Mesenchymal stem cell (in vitro differentiated cells and primary cell): ENCODE measurements around the gene AUTS2.

Experiments used
- DNase-seq: peaks from one replicate; pipeline ENCODE4 v3.0.0-alpha.2; 2013
- H2AFZ ChIP-seq: one replicate; pipeline ENCODE4 v1.6.1; 2013; ENCODE audit warnings: low read depth, mild to moderate bottlenecking, control low read depth, inconsistent platforms, low read length, moderate library complexity
- H2AK5ac ChIP-seq: 2 replicates; pipeline ENCODE4 v1.6.1; 2013; ENCODE audit warnings: low read length, moderate library complexity, mild to moderate bottlenecking, inconsistent platforms; ENCODE audit not compliant: severe bottlenecking
- H2BK120ac ChIP-seq: one replicate; pipeline ENCODE4 v1.6.1; 2013; ENCODE audit warnings: low read depth, mild to moderate bottlenecking, inconsistent platforms, low read length, moderate library complexity
- H2BK12ac ChIP-seq, 2 experiments: one replicate each; pipeline ENCODE4 v1.6.1; 2013; ENCODE audit warnings: inconsistent platforms in 2 of 2, low read length in 2 of 2, mild to moderate bottlenecking in 2 of 2, moderate library complexity in 2 of 2, control low read depth in 1 of 2
- H2BK15ac ChIP-seq: one replicate; pipeline ENCODE4 v1.6.1; 2013; ENCODE audit warnings: mild to moderate bottlenecking, low read depth, inconsistent platforms; ENCODE audit not compliant: poor library complexity, severe bottlenecking
- H2BK5ac ChIP-seq: 2 replicates; pipeline ENCODE4 v1.6.1; 2013; ENCODE audit warnings: low read depth, mild to moderate bottlenecking, low read length, control low read depth, inconsistent platforms; ENCODE audit not compliant: poor library complexity, severe bottlenecking
- H3K14ac ChIP-seq, 2 experiments: one replicate each; pipeline ENCODE4 v1.6.1; 2013; ENCODE audit warnings: inconsistent platforms in 2 of 2, low read length in 2 of 2, control low read depth in 1 of 2, mild to moderate bottlenecking in 1 of 2, moderate library complexity in 1 of 2
- H3K18ac ChIP-seq, 2 experiments: one replicate each; pipeline ENCODE4 v1.6.1; 2013; ENCODE audit warnings: inconsistent platforms in 2 of 2, low read length in 2 of 2, control low read depth in 1 of 2, low read depth in 1 of 2, mild to moderate bottlenecking in 1 of 2
- H3K23ac ChIP-seq, 2 experiments: one replicate each; pipeline ENCODE4 v1.6.1; 2013; ENCODE audit warnings: inconsistent platforms in 2 of 2, low read length in 2 of 2, mild to moderate bottlenecking in 2 of 2, moderate library complexity in 2 of 2, control low read depth in 1 of 2
- H3K27ac ChIP-seq: 2 replicates; pipeline ENCODE4 v1.5.1; 2013; ENCODE audit warnings: mild to moderate bottlenecking, moderate library complexity, low read length, control low read depth, inconsistent platforms; ENCODE audit not compliant: poor library complexity, severe bottlenecking
- H3K27me3 ChIP-seq, 2 experiments: 2 replicates each; pipeline versions ENCODE4 v1.6.1 to v1.7.0; 2013; ENCODE audit warnings: low read length in 2 of 2, mild to moderate bottlenecking in 2 of 2, moderate library complexity in 2 of 2, control low read depth in 1 of 2, inconsistent platforms in 1 of 2; ENCODE audit not compliant: control insufficient read depth in 1 of 2, insufficient read depth in 1 of 2
- H3K36me3 ChIP-seq, 2 experiments: 2 replicates each; pipeline versions ENCODE4 v1.6.1 to v1.7.0; 2013; ENCODE audit warnings: low read length in 2 of 2, control low read depth in 1 of 2, inconsistent platforms in 1 of 2, low read depth in 1 of 2, mild to moderate bottlenecking in 1 of 2; ENCODE audit not compliant: insufficient read depth in 2 of 2, control insufficient read depth in 1 of 2
- H3K4ac ChIP-seq, 2 experiments: one replicate each; pipeline ENCODE4 v1.6.1; 2013; ENCODE audit warnings: inconsistent platforms in 2 of 2, low read length in 2 of 2, mild to moderate bottlenecking in 2 of 2, moderate library complexity in 2 of 2, control low read depth in 1 of 2, low read depth in 1 of 2
- H3K4me1 ChIP-seq: 2 replicates; pipeline ENCODE4 v1.6.1; 2013; ENCODE audit warnings: low read depth, low read length, control low read depth; ENCODE audit not compliant: control insufficient read depth, insufficient read depth
- H3K4me2 ChIP-seq: 2 replicates; pipeline ENCODE4 v1.6.1; 2013; ENCODE audit warnings: low read length, mild to moderate bottlenecking, inconsistent platforms; ENCODE audit not compliant: poor library complexity, severe bottlenecking
- H3K4me3 ChIP-seq, 2 experiments: 2 replicates each; pipeline versions ENCODE4 v1.5.1 to v1.7.0; 2013; ENCODE audit warnings: low read length in 2 of 2, mild to moderate bottlenecking in 2 of 2, control low read depth in 1 of 2, low read depth in 1 of 2; ENCODE audit not compliant: insufficient read depth in 1 of 2
- H3K79me1 ChIP-seq: replicated peaks from 2 replicates; pipeline ENCODE4 v1.6.1; 2013; ENCODE audit warnings: mild to moderate bottlenecking, control low read depth, low read length, inconsistent platforms; ENCODE audit not compliant: poor library complexity, severe bottlenecking
- H3K9ac ChIP-seq: 2 replicates; pipeline ENCODE4 v1.7.0; 2013; ENCODE audit warnings: mild to moderate bottlenecking, low read length, moderate library complexity
- H3K9me3 ChIP-seq: 2 replicates; pipeline ENCODE4 v1.7.0; 2013; ENCODE audit warnings: mild to moderate bottlenecking, low read length; ENCODE audit not compliant: control insufficient read depth
- H4K8ac ChIP-seq: one replicate; pipeline ENCODE4 v1.6.1; 2013; ENCODE audit warnings: inconsistent platforms, mild to moderate bottlenecking, low read length, moderate library complexity
- H4K91ac ChIP-seq: one replicate; pipeline ENCODE4 v1.6.1; 2013; ENCODE audit warnings: mild to moderate bottlenecking, low read length, inconsistent platforms
- WGBS: methylation state at CpG from one replicate; pipeline ENCODE4 v1.1.7; 2013; ENCODE audit warnings: mixed read lengths; 5-methylcytosine and 5-hydroxymethylcytosine counted together

Gene AUTS2

GRCh38 chr7:70479153-70480021 is 881.1 kb downstream of the AUTS2 start:
- Histone ChIP-seq H4K8ac (no peak overlapping the region), H3K27ac (no peak overlapping the region), H3K4me2 (no peak overlapping the region), H2BK120ac (no peak overlapping the region), H3K14ac (no peak overlapping the region), H4K91ac (no peak overlapping the region), H3K36me3 (no peaks in the 10 kb centered on the region), H3K4me3 (no peak overlapping the region), H3K4me1 (peaks cover 2% of the 10 kb centered on the region), H2BK15ac (no peak overlapping the region), H3K79me1 (no peaks in the 10 kb centered on the region), H3K9ac (no peak overlapping the region), H2BK12ac (no peak overlapping the region), H3K4ac (no peak overlapping the region), H3K27me3 (no peaks in the 10 kb centered on the region), H2AFZ (no peak overlapping the region), H2BK5ac (no peak overlapping the region), H3K18ac (no peak overlapping the region), H3K23ac (no peak overlapping the region), H2AK5ac (no peak overlapping the region), H3K9me3 (no peaks in the 10 kb centered on the region)
- DNase-seq = no peak
- WGBS = 87% methylated on average over 9 of the region's 15 CpGs

GRCh38 chr7:70480927-70481569 is 882.8 kb downstream of the AUTS2 start:
- H3K18ac ChIP-seq = no peak overlapping the region
- no peak overlapping the region for H2BK5ac ChIP-seq
- no peak overlapping the region for H4K8ac ChIP-seq
- DNase-seq = no peak
- H3K9ac ChIP-seq = no peak overlapping the region
- no peak overlapping the region for H3K4me2 ChIP-seq
- H2AK5ac ChIP-seq = no peak overlapping the region
- peaks cover 2% of the 10 kb centered on the region for H3K4me1 ChIP-seq
- H3K23ac ChIP-seq = no peak overlapping the region
- H3K4ac ChIP-seq = no peak overlapping the region
- H3K9me3 ChIP-seq = peaks cover 7% of the 10 kb centered on the region
- WGBS = 76% methylated on average over 8 of the region's 8 CpGs
- no peak overlapping the region for H2BK12ac ChIP-seq
- H4K91ac ChIP-seq = no peak overlapping the region
- H3K27ac ChIP-seq = no peak overlapping the region
- H2BK120ac ChIP-seq = no peak overlapping the region
- H3K27me3 ChIP-seq = no peaks in the 10 kb centered on the region
- H3K14ac ChIP-seq = no peak overlapping the region
- H3K36me3 ChIP-seq = no peaks in the 10 kb centered on the region
- H2AFZ ChIP-seq = no peak overlapping the region
- H3K79me1 ChIP-seq = no peaks in the 10 kb centered on the region
- H3K4me3 ChIP-seq = no peak overlapping the region
- H2BK15ac ChIP-seq = no peak overlapping the region

- no peak overlapping the region for H3K18ac ChIP-seq
- H3K36me3 ChIP-seq = no peaks in the 10 kb centered on the region
- H2BK120ac ChIP-seq = no peak overlapping the region
Measured at GRCh38 chr7:70481570-70482123, 883.4 kb downstream of the AUTS2 start.

GRCh38 chr7:70484255-70484654 is 886.0 kb downstream of the AUTS2 start:
- DNase-seq = no peak
- Histone ChIP-seq H3K4me1 (no peaks in the 10 kb centered on the region), H3K27ac (no peak overlapping the region), H2AK5ac (no peak overlapping the region), H3K18ac (no peak overlapping the region), H3K79me1 (no peaks in the 10 kb centered on the region), H4K8ac (no peak overlapping the region), H3K27me3 (no peaks in the 10 kb centered on the region), H4K91ac (no peak overlapping the region), H2BK12ac (no peak overlapping the region), H2BK120ac (no peak overlapping the region), H3K4me3 (no peak overlapping the region), H3K9me3 (peaks cover 7% of the 10 kb centered on the region), H3K9ac (no peak overlapping the region), H3K14ac (no peak overlapping the region), H3K36me3 (no peaks in the 10 kb centered on the region), H2BK15ac (no peak overlapping the region), H2BK5ac (no peak overlapping the region), H3K4me2 (no peak overlapping the region), H3K4ac (no peak overlapping the region), H3K23ac (no peak overlapping the region), H2AFZ (no peak overlapping the region)
- no CpG with 5 or more reads among the region's 3 CpGs for WGBS

More at GRCh38 chr7:70481570-70482123, 883.4 kb downstream of the AUTS2 start:
- no peak for DNase-seq
- Histone ChIP-seq H3K79me1 (no peaks in the 10 kb centered on the region), H3K27me3 (no peaks in the 10 kb centered on the region), H3K4me1 (peaks cover 2% of the 10 kb centered on the region), H3K23ac (no peak overlapping the region), H3K9me3 (peaks cover 7% of the 10 kb centered on the region), H3K27ac (no peak overlapping the region), H2BK5ac (no peak overlapping the region), H2AK5ac (no peak overlapping the region), H3K14ac (no peak overlapping the region), H4K91ac (no peak overlapping the region), H3K4me3 (no peak overlapping the region), H3K4ac (no peak overlapping the region), H2BK15ac (no peak overlapping the region), H3K4me2 (no peak overlapping the region), H3K9ac (no peak overlapping the region), H2AFZ (no peak overlapping the region), H2BK12ac (no peak overlapping the region), H4K8ac (no peak overlapping the region)
- WGBS = 77% methylated on average over 7 of the region's 8 CpGs
